GM21737 (cell line): ENCODE data around the gene SLC22A31.

Source experiments
- ATAC-seq: cut with Tn5 transposase; IDR thresholded peaks from one replicate; pipeline ENCODE4 v1.9.1; 2021; ENCODE audit warnings: mild to moderate bottlenecking, moderate library complexity; ENCODE audit not compliant: unreplicated experiment

SLC22A31 gene

DNA sequence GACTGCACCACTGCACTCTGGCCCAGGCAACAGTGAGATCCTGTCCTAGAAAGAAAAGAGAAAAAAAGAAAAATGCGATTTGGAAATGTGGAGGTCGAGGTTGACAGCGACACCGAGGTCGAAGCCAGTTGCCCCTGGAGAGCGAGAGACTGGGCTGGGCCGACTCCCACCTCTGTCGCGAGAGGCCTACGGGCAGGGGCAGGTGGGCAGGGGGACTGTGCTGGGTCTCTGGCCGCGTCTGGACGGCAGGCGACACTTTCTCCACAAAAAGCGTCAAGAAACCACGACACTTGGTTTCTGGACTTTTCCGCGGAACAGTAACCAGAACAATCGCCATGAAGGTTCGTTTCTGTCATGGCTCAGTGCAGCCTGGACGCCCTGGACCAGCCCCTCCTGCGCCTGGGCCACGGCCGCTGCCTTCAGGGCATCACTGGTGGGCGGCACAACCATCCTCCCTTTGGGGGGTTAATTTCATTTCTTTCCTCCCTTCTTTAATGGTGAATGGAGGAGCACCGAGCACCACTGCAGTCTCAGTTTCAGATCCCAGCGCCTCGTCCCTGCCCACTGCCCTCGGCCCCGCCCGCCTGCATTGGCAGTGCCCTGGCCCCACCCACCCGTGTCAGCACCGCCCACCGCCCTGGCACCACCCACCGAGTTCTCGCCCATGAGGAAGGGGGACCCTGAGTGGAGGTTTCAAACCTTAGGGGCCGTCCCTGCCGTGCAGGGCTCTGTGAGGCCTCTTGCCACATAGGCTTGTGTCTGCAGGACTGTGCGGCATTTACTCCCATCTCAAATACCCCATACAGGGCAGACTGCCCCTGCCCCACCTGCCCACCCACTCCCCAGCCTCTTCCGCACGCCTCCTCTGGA lies 47.3 kb downstream of the SLC22A31 start:
- ATAC-seq = no peak

DNA sequence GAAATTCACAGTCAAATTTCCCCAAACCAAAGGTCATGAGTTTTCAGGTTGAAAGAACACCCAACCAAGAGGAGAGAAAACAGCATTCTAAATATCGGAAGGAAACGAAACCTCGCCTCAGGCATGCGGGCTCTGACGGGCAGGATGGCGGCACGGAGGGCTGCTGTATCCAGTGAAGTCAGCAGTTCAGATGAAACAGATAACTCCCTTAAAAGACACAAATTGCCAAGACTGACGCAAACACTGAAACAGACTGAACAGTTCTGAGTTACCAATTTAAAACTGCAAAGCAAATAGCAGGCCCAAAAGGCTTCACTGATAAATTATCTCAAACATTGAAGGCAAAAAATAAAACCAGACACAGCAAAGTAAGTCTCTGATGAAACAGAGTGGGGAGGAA lies 49.4 kb downstream of the SLC22A31 start:
- no peak for ATAC-seq

DNA sequence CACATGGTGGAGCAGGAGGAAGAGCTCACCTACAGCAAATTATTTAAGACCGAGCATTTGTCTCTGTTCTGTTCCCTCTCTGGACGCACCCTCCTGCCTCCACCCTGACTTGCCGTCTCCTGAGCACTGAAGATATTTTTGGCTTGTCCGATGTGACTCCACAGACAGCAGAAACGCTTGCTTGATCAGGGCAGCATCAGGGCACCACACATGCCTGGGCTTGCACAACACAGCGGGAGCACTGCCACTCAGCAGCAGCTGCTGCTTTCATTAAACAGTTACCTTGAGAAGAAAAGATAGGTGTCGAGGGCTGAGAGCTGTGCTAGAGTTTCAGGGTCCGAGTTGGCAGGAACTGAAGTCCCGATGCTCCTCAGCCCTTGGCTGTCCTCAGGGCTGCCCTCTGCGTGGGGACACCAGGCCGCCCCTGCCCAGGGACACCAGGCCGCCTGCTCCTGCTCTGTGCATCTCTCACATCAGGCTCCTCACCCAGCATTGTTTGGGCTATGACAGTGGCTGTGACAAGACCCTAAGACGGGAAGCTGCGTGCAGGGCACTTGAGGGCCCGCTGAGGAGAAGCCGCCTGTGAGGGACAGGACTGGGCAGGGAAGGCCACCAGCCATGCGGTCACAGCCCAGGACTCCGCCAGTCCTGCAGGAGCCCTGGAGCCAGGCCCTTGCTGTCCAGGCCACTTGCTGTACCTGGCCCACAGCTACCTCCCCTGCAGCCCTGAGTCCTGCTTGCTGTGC lies 50.1 kb downstream of the SLC22A31 start:
- no peak for ATAC-seq

GRCh38 chr16:89149386-89149785 lies 51.0 kb downstream of the SLC22A31 start:
- no peak for ATAC-seq

DNA sequence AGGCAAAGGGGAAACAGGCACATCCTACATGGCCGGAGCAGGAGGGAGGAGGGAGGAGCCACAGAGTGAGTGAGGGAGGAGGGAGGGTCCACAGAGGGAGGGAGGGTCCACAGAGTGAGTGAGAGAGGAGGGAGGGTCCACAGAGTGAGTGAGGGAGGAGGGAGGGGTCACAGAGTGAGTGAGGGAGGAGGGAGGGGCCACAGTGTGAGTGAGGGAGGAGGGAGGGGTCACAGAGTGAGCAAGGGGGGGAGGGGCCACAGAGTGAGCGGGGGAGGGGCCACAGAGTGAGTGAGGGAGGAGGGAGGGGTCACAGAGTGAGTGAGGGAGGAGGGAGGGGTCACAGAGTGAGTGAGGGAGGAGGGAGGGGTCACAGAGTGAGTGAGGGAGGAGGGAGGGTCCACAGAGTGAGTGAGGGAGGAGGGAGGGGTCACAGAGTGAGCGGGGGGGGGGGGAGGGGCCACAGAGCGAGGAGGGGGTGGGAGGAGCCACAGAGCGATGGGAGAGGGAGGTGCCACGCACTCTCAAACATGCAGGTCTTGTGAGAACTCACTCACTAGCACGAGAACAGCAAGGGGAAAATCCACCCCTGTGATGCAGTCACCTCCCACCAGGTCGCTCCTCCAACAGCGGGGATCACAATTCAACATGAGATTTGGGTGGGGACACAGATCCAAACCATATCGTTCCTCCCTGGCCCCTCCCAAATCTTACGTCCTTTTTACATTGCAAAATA lies 53.1 kb downstream of the SLC22A31 start:
- ATAC-seq = no peak

DNA sequence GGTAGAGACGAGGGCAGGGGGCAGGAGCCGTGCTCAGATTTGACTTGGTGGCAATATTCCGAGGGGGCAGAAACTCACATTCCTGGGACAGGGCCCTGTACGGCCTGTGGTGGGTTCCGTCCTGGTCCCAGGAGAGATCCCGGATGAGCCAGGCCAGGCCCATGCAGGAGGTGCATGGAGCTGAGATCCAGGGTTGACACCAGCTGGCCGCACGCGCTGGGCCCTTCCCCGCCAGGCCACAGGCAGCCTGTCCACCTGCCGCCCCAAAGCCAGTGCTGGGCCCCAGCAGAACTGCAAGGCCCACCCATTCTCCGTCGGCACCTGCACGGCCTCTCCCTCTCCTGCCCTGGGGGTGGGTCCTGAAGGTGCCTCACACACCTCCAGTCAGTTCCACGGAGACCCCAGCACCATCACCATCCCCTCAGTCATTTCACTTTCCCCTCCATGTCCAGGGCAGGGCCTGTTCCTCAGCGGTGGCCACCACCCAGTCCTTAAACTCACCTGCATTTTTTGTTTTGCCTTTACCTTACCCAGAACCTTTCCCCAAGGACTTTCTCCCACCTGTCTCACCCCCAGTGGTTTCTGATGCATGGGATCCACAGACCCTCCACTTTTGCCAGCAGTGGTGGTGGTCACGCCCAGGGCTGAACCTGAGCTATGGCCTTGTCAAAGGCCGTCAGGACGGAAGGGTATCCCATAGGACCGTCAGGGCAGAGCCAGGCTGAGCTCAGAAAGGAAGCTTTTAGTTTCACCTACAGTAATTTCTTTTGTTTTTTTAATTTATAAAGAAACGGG lies 53.9 kb downstream of the SLC22A31 start:
- no peak for ATAC-seq
